GM23248 (cell line): ENCODE results near the gene TBCEL. TPM values are rescaled to one million over a fixed set of nuclear protein-coding genes. Genes with fewer than 3 reads are reported as not detected.

Experiments
- DNase-seq: peaks from one replicate; pipeline ENCODE4 v3.0.0-alpha.2; 2015
- H2AFZ ChIP-seq: fragments of 200-600 bp; sonication (generic); 2 replicates; pipeline ENCODE4 v1.6.1; 2016; ENCODE audit warnings: antibody characterized with exemption
- H3F3A ChIP-seq: fragments of 200-600 bp; sonication (generic); 2 replicates; pipeline ENCODE4 v1.6.1; 2016; ENCODE audit warnings: mild to moderate bottlenecking, antibody characterized with exemption, mixed run types; ENCODE audit not compliant: insufficient read depth
- H3K27ac ChIP-seq: fragments of 200-600 bp; sonication (generic); 2 replicates; pipeline ENCODE4 v1.5.1; 2016; ENCODE audit warnings: mild to moderate bottlenecking
- H3K27me3 ChIP-seq: fragments of 200-600 bp; sonication (generic); replicated peaks from 2 replicates; pipeline ENCODE4 v1.6.1; 2016; ENCODE audit warnings: mild to moderate bottlenecking; ENCODE audit not compliant: insufficient read depth
- H3K36me3 ChIP-seq: fragments of 200-600 bp; sonication (generic); 2 replicates; pipeline ENCODE4 v1.6.1; 2016; ENCODE audit warnings: low read depth, mild to moderate bottlenecking
- H3K4me1 ChIP-seq: fragments of 200-600 bp; sonication (generic); 2 replicates; pipeline ENCODE4 v1.6.1; 2016; ENCODE audit warnings: mild to moderate bottlenecking; ENCODE audit not compliant: insufficient read depth
- H3K4me2 ChIP-seq: fragments of 200-600 bp; sonication (generic); one replicate; pipeline ENCODE4 v1.6.1; 2016; ENCODE audit warnings: mild to moderate bottlenecking; ENCODE audit not compliant: unreplicated experiment
- H3K4me3 ChIP-seq: fragments of 200-600 bp; sonication (generic); 2 replicates; pipeline ENCODE4 v1.5.1; 2016; ENCODE audit warnings: mild to moderate bottlenecking
- H3K79me2 ChIP-seq: fragments of 200-600 bp; sonication (generic); 2 replicates; pipeline ENCODE4 v1.6.1; 2016; ENCODE audit warnings: mild to moderate bottlenecking; ENCODE audit not compliant: insufficient read depth
- H3K9ac ChIP-seq: fragments of 200-600 bp; sonication (generic); 2 replicates; pipeline ENCODE4 v1.6.1; 2016; ENCODE audit warnings: mild to moderate bottlenecking
- H3K9me2 ChIP-seq: fragments of 200-600 bp; sonication (generic); 2 replicates; pipeline ENCODE4 v1.6.1; 2016; ENCODE audit warnings: mixed run types, mild to moderate bottlenecking, moderate library complexity; ENCODE audit not compliant: insufficient read depth
- H3K9me3 ChIP-seq: fragments of 200-600 bp; sonication (generic); one replicate; pipeline ENCODE4 v1.6.1; 2017; ENCODE audit warnings: low read depth
- H4K20me1 ChIP-seq: fragments of 200-600 bp; sonication (generic); 2 replicates; pipeline ENCODE4 v1.6.0; 2016; ENCODE audit not compliant: insufficient read depth
- EZH2 ChIP-seq: fragments of 200-600 bp; sonication (generic); IDR thresholded peaks from 2 replicates; pipeline ENCODE4 v1.6.1; 2018; ENCODE audit warnings: antibody characterized with exemption, mild to moderate bottlenecking; ENCODE audit not compliant: insufficient read depth, poor library complexity, severe bottlenecking
- EZH2phosphoT487 ChIP-seq: fragments of 200-600 bp; sonication (generic); IDR thresholded peaks from 2 replicates; pipeline ENCODE4 v1.6.1; 2018; ENCODE audit warnings: antibody characterized with exemption, moderate library complexity, mild to moderate bottlenecking, low read depth; ENCODE audit not compliant: insufficient read depth
- whole genome bisulfite sequencing, 2 experiments: methylation state at CpG; one replicate each; pipeline ENCODE4 v1.1.6; 2015 to 2017; ENCODE audit warnings: low lambda C conversion rate in 2 of 2, low coverage in 1 of 2; ENCODE audit errors: missing lambda C conversion rate in 2 of 2; 5-methylcytosine and 5-hydroxymethylcytosine counted together
- in situ Hi-C: fragments of 300-500 bp; cut with MboI; formaldehyde crosslinking; loops from 2 replicates; pipeline ENCODE4 v1.15.0; 2020
- polyA plus RNA-seq: library from polyadenylated mRNA; unstranded; fragments of >200 nt; fragmentation: Nextera tagmentation; extraction: Ambion mirVana; gene quantifications from 2 replicates; pipeline ENCODE4 v1.2.1, GENCODE V29; 2016
- total RNA-seq: library from RNA; depleted of rRNA; stranded (reverse); fragments of >200 nt; shearing (Covaris generic); gene quantifications from 2 replicates; pipeline ENCODE4 v1.2.3, GENCODE V29; 2014

TBCEL gene
- total and polyA plus RNA-seq, 2 experiments from 2014 or later, result 13.0 to 27.9 TPM

GRCh38 chr11:121082219-121082618 is 58.3 kb downstream of the TBCEL start:
- no peak overlapping the region for H3K4me2 ChIP-seq
- WGBS, 2 experiments, result 57 to 73% methylated on average over 1 of the region's 1 CpG
- in situ Hi-C loops, result no loop called here

GRCh38 chr11:121082670-121083069 is 58.8 kb downstream of the TBCEL start:
- TF ChIP-seq EZH2phosphoT487 (no peak), EZH2 (no peak)
- Histone ChIP-seq H4K20me1 (peaks cover 3% of the 10 kb centered on the region; the same call in 1 of the 2 replicates), H3K79me2 (no peaks in the 10 kb centered on the region), H3K9ac (no peak overlapping the region), H3K27me3 (no peaks in the 10 kb centered on the region), H3K4me1 (peaks cover 6% of the 10 kb centered on the region; the same call in 1 of the 2 replicates), H3K9me3 (no peaks in the 10 kb centered on the region), H3K4me2 (no peak overlapping the region), H3K9me2 (no peaks in the 10 kb centered on the region), H3K36me3 (peaks cover 3% of the 10 kb centered on the region; the same call in 1 of the 2 replicates), H3K27ac (no peak overlapping the region), H2AFZ (no peak overlapping the region), H3K4me3 (no peak overlapping the region), H3F3A (no peaks in the 10 kb centered on the region)
- WGBS, 2 experiments, result 87 to 100% methylated on average over 1 of the region's 1 CpG
- in situ Hi-C loops, result no loop called here
- peak; percentile 18 for DNase-seq

More at GRCh38 chr11:121082219-121082618, 58.3 kb downstream of the TBCEL start:
- peaks cover 6% of the 10 kb centered on the region; the same call in 1 of the 2 replicates for H3K4me1 ChIP-seq
- peaks cover 3% of the 10 kb centered on the region; the same call in 1 of the 2 replicates for H4K20me1 ChIP-seq
- no peak for DNase-seq
- H3K79me2 ChIP-seq, result no peaks in the 10 kb centered on the region
- H3K9me3 ChIP-seq, result no peaks in the 10 kb centered on the region
- TF ChIP-seq EZH2phosphoT487 (no peak), EZH2 (no peak)
- H3K27ac ChIP-seq, result no peak overlapping the region
- H3K36me3 ChIP-seq, result no peaks in the 10 kb centered on the region
- H3K9ac ChIP-seq, result no peak overlapping the region
- H3K4me3 ChIP-seq, result no peak overlapping the region
- H3K9me2 ChIP-seq, result no peaks in the 10 kb centered on the region
- no peaks in the 10 kb centered on the region for H3K27me3 ChIP-seq
- no peaks in the 10 kb centered on the region for H3F3A ChIP-seq
- no peak overlapping the region for H2AFZ ChIP-seq

GRCh38 chr11:121086866-121087265 is 63.0 kb downstream of the TBCEL start:
- no peak overlapping the region for H3K4me3 ChIP-seq
- DNase-seq, result peak; percentile 36
- H3K27me3 ChIP-seq, result no peaks in the 10 kb centered on the region
- WGBS, 2 experiments, result 75 to 77% methylated on average over 4 of the region's 4 CpGs
- in situ Hi-C loops, result no loop called here
- no peak overlapping the region for H3K27ac ChIP-seq
- H2AFZ ChIP-seq, result no peak overlapping the region
- H4K20me1 ChIP-seq, result no peaks in the 10 kb centered on the region
- no peak overlapping the region for H3K9ac ChIP-seq
- TF ChIP-seq EZH2 (no peak), EZH2phosphoT487 (no peak)
- H3K4me2 ChIP-seq, result no peak overlapping the region
- peaks cover 6% of the 10 kb centered on the region; the same call in 1 of the 2 replicates for H3K4me1 ChIP-seq
- H3K9me3 ChIP-seq, result no peaks in the 10 kb centered on the region
- H3K36me3 ChIP-seq, result peaks cover 13% of the 10 kb centered on the region
- no peaks in the 10 kb centered on the region for H3K9me2 ChIP-seq
- H3K79me2 ChIP-seq, result no peaks in the 10 kb centered on the region
- H3F3A ChIP-seq, result no peaks in the 10 kb centered on the region

- no peaks in the 10 kb centered on the region for H3K27me3 ChIP-seq
- TF ChIP-seq EZH2phosphoT487, result no peak
- no peak for TF ChIP-seq EZH2
- no peaks in the 10 kb centered on the region for H3K79me2 ChIP-seq
These were observed 65.7 kb downstream of the TBCEL start for GRCh38 chr11:121089566-121089965.

More at GRCh38 chr11:121089566-121089965, 65.7 kb downstream of the TBCEL start:
- Histone ChIP-seq H3K36me3 (peaks cover 13% of the 10 kb centered on the region), H3K4me2 (no peak overlapping the region), H3K27ac (no peak overlapping the region), H2AFZ (no peak overlapping the region), H3K9me2 (no peaks in the 10 kb centered on the region), H3K9ac (no peak overlapping the region), H4K20me1 (no peaks in the 10 kb centered on the region), H3K9me3 (no peaks in the 10 kb centered on the region), H3K4me1 (peaks cover 6% of the 10 kb centered on the region; the same call in 1 of the 2 replicates), H3F3A (no peaks in the 10 kb centered on the region), H3K4me3 (no peak overlapping the region)
- DNase-seq, result no peak
- 50 to 65% methylated on average over 1 of the region's 1 CpG for WGBS, 2 experiments
- in situ Hi-C loops, result no loop called here
